Left forelimb (tissue), 1 donor: ENCODE data around the gene TFAP2D.

ENCODE experiments used
- DNase-seq: peaks from one replicate; pipeline ENCODE4 v3.0.0-alpha.2; 2018; ENCODE audit warnings: low spot score

The TFAP2D gene

GRCh38 chr6:50720623-50721022 is 7.3 kb downstream of the TFAP2D start:
- DNase-seq = no peak

- no peak for DNase-seq
Observed at GRCh38 chr6:50721978-50722377, 8.7 kb downstream of the TFAP2D start.

- no peak for DNase-seq
Observed at GRCh38 chr6:50722829-50723554, 9.7 kb downstream of the TFAP2D start.

- no peak for DNase-seq
Observed at GRCh38 chr6:50724381-50725124, 11.2 kb downstream of the TFAP2D start.

GRCh38 chr6:50734488-50734887 is 21.2 kb downstream of the TFAP2D start:
- DNase-seq = no peak

- DNase-seq = no peak
Observed at GRCh38 chr6:50742161-50742560, 28.8 kb downstream of the TFAP2D start.

GRCh38 chr6:50744976-50745375 is 31.6 kb downstream of the TFAP2D start:
- no peak for DNase-seq

- DNase-seq = no peak
Observed at GRCh38 chr6:50762798-50763197, 49.5 kb downstream of the TFAP2D start.

- DNase-seq = no peak
Observed at GRCh38 chr6:50778696-50779095, 65.4 kb downstream of the TFAP2D start.

GRCh38 chr6:50780382-50780781 is 67.1 kb downstream of the TFAP2D start:
- no peak for DNase-seq

- DNase-seq = no peak
Observed at GRCh38 chr6:50785921-50786320, 72.6 kb downstream of the TFAP2D start.

- no peak for DNase-seq
Observed at GRCh38 chr6:50791900-50792508, 78.7 kb downstream of the TFAP2D start.

GRCh38 chr6:50792771-50793170 is 79.4 kb downstream of the TFAP2D start:
- no peak for DNase-seq

- no peak for DNase-seq
Observed at GRCh38 chr6:50795574-50795973, 82.2 kb downstream of the TFAP2D start.

GRCh38 chr6:50804283-50804682 is 91.0 kb downstream of the TFAP2D start:
- DNase-seq = no peak

- no peak for DNase-seq
Observed at GRCh38 chr6:50807035-50807434, 93.7 kb downstream of the TFAP2D start.

GRCh38 chr6:50815436-50816114 is 102.2 kb downstream of the TFAP2D start:
- DNase-seq = no peak

GRCh38 chr6:50816115-50816675 is 102.9 kb downstream of the TFAP2D start:
- DNase-seq = peak; percentile 78

- no peak for DNase-seq
Observed at GRCh38 chr6:50816947-50817645, 103.8 kb downstream of the TFAP2D start.

- no peak for DNase-seq
Observed at GRCh38 chr6:50817646-50817950, 104.3 kb downstream of the TFAP2D start.

- no peak for DNase-seq
Observed at GRCh38 chr6:50818020-50818419, 104.7 kb downstream of the TFAP2D start.

GRCh38 chr6:50818673-50819072 is 105.3 kb downstream of the TFAP2D start, which contains the start of gene TFAP2B:
Gene TFAP2B, plus strand, starts transcription at chr6:50818871. Its CDS starts 21 bp downstream, at chr6:50818892.
- no peak for DNase-seq
